Right lobe of liver (tissue), 4 donors: ENCODE measurements around the gene SCN7A.

Source experiments
- CTCF ChIP-seq, 4 donors: fragments of 200-600 bp in 3 of 4; fragments of 450-650 bp in 1 of 4; IDR thresholded peaks; one replicate each; pipeline versions ENCODE4 v1.5.1 to v1.8.0; 2016 to 2022; ENCODE audit warnings: antibody characterized with exemption in 4 of 4, mild to moderate bottlenecking in 2 of 4
- POLR2A ChIP-seq: fragments of 450-650 bp; IDR thresholded peaks from one replicate; pipeline ENCODE4 v1.6.1; 2017; ENCODE audit warnings: antibody characterized with exemption, mild to moderate bottlenecking
- donor health status: DM: no; HTN: no; CAD: no.
- donor health status: DM: no; HTN: no; CAD: no.
- donor health status: DM: no; HTN: yes; CAD: no.

GRCh38 chr2:166424841-166425240, 69.2 kb downstream of the SCN7A start:
- TF ChIP-seq CTCF (IDR thresholded peaks at IDR 0.05): no peak
- TF ChIP-seq POLR2A: no peak
